ENCODE data around the gene PDHX. TPM values are rescaled to one million over a fixed set of nuclear protein-coding genes. Genes with fewer than 3 reads are reported as not detected.
A peak's percentile ranks its signal among the peaks of the same experiment; 100 is the strongest.

PDHX gene
- total RNA-seq, 2 experiments from 2014 or later = 31.4 to 37.1 TPM

DNA sequence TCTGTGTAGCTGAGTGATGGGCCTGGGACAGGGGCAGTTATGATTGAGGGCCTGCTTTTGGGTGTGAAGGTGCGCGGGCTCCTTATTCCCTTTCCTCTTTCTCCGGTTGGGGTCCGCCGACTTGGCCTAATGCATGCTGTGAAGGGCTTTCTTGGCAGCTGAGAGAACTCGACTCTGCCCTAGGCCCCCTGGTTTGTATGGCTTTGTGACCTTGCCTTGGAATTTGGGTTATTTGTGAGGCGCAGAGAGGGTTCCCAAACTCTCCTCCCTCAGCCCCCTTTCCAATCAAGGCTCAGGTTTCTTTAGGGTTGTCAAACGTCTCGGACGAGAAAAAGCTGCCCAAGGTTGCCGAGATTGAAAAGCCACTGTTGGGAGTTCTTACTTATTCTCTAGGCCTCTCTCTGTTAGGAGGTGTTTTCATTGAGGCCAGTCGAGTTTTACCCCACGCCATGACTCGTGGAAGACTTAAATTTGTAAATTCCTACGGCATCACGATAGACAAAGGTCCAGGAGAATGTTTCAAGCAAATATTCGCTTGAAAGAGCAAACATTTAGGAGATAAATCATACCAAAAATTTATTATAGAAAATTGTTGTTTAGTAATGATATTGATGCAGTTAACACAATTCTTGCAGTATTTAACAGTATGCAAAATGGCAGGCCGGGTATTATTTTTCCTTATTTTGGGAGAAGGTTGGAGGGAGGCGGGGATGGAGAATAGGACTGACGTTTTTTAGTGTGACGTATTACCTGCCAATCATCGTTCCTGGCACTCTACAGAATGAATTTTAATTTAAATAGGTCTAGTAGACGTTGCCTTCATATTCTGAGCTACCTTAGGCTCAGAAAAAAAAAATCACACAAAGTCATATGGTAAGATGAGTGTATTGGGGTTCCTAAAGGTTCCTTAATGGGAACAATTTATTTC, 689 bp downstream of the PDHX start:
- no peak for ATAC-seq (ENCODE audit: low read depth)
- peaks cover 4% of the 10 kb centered on the region for H3K9me3 Mint-ChIP-seq
- peak overlapping the region; percentile 94 for H3K4me3 Mint-ChIP-seq
- peaks cover 16% of the 10 kb centered on the region for H3K36me3 Mint-ChIP-seq
- POLR2A ChIA-PET = interaction anchor here (0.6 to 1.1 kb wide), 2 partner anchors 8 to 11 kb away, joined by 3 to 4 read pairs; no protein-coding TSS in a partner anchor
- DNase-seq = no peak
- no peaks in the 10 kb centered on the region for H3K27me3 Mint-ChIP-seq
- peak overlapping the region; percentile 92 for H3K27ac Mint-ChIP-seq
- peaks cover 23% of the 10 kb centered on the region for H3K4me1 Mint-ChIP-seq

DNA sequence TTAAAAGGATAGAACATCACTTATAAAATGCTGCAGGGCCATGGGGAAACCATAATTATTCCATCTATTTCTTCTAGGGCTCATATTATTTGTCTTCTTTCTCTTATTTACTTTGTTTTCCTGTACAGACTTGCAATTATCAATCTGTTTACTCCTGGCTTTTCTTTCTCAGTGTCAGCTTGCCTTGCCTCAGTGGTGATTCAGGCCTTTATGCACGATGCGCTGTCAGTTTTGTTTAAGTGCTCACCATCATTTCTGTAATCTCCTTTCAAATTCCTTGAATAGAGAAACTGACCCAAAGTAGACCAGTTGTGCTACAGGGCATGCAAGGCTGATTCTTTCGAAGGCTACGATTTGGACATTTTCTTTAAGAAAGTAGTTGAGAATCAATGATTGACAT, 4.7 kb downstream of the PDHX start:
- H3K9me3 Mint-ChIP-seq = no peaks in the 10 kb centered on the region
- peaks cover 15% of the 10 kb centered on the region for H3K4me1 Mint-ChIP-seq
- ATAC-seq (ENCODE audit: low read depth) (no peak), DNase-seq (no peak)
- H3K4me3 Mint-ChIP-seq = no peak overlapping the region
- H3K27me3 Mint-ChIP-seq = no peaks in the 10 kb centered on the region
- H3K27ac Mint-ChIP-seq = no peak overlapping the region
- H3K36me3 Mint-ChIP-seq = peaks cover 2% of the 10 kb centered on the region
- POLR2A ChIA-PET = no interaction called here

DNA sequence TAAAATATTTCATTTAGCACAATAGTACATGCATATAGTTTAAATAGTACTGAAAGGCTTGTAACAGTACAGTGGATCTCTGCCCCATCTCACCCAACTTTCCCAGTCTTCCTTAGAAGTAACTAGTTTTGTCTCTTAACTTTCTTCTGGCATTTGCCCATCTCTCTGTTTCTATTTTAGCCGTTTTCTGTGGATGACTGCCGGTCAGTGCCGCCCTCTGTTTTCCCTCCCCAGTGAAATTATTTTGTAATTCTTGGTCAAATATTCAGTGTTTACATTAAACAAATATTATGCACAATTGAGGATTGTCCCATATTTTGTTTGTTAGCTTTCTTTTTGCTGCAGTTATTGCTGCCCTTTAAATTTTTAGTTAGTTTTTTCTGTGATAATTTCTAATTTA, 8.3 kb downstream of the PDHX start:
- Mint-ChIP-seq H3K27ac (no peak overlapping the region), H3K4me1 (peaks cover 10% of the 10 kb centered on the region), H3K4me3 (no peak overlapping the region), H3K36me3 (peaks cover 2% of the 10 kb centered on the region), H3K27me3 (no peaks in the 10 kb centered on the region), H3K9me3 (no peaks in the 10 kb centered on the region)
- ATAC-seq (ENCODE audit: low read depth) (no peak), DNase-seq (no peak)
- POLR2A ChIA-PET = no interaction called here

DNA sequence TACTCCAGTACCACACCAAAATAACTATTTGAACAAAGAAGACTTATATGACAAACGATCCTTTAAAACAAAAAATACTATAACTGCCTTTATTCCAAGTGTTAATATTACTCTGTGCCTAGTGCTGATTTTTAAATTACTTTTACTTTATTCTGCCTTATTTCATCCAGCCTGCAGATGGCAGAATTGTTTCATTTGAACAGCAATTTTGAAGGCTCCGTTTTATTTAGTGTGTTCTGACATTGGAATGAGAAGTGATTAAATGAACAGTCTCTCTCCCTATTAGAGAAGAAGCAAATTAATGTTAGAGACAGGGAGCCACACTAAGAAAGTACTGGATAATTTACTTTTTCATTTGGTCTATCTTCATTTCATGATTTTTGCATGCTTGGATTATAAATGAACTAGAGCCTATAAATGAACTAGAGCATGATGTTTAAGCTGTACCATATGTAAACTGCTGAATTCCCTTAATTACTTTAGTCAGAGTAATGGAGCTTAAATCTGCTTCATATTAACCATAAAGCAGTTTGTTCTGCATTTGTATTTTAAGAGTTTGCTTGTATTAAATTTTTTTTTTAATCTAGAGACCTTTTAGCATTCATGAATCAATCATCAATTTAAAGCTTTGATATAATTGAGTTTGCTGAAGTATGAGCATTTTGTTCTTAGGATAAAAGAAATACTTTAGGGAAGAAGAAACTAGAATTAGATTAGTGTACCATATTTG, 9.8 kb downstream of the PDHX start:
- ATAC-seq (ENCODE audit: low read depth) (peak; percentile 36), DNase-seq (no peak)
- peaks cover 14% of the 10 kb centered on the region for H3K4me1 Mint-ChIP-seq

DNA sequence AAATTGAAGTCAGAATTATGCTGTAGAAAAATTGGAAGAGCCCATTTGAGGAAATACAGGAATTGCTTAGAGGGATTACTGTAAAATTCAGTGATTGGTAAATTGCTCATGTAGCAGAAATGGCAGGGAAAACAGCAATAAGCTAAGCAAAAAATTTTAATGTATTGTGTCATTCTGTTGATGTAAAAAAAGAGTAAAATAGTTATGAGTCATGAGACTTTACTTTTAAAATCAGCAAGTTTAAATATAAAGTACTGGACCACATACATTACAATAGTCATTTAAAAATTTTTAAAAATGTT, 10.4 kb downstream of the PDHX start:
- peaks cover 14% of the 10 kb centered on the region for H3K4me1 Mint-ChIP-seq
- H3K4me3 Mint-ChIP-seq = no peak overlapping the region
- POLR2A ChIA-PET = interaction anchor here (0.7 to 1.0 kb wide), 2 partner anchors 11 to 236 kb away, joined by 3 read pairs; partner anchors contain the start of genes APIP and PDHX
- H3K9me3 Mint-ChIP-seq = no peaks in the 10 kb centered on the region
- H3K27ac Mint-ChIP-seq = no peak overlapping the region
- peaks cover 3% of the 10 kb centered on the region for H3K36me3 Mint-ChIP-seq
- ATAC-seq (ENCODE audit: low read depth) (no peak), DNase-seq (no peak)
- no peaks in the 10 kb centered on the region for H3K27me3 Mint-ChIP-seq

More for the DNA sequence above, 9.8 kb downstream of the PDHX start:
- Mint-ChIP-seq H3K27me3 (no peaks in the 10 kb centered on the region), H3K4me3 (no peak overlapping the region), H3K27ac (no peak overlapping the region), H3K9me3 (no peaks in the 10 kb centered on the region), H3K36me3 (no peaks in the 10 kb centered on the region)
- POLR2A ChIA-PET = interaction anchor here (0.7 to 1.0 kb wide), 2 partner anchors 10 to 236 kb away, joined by 3 read pairs; partner anchors contain the start of genes APIP and PDHX

DNA sequence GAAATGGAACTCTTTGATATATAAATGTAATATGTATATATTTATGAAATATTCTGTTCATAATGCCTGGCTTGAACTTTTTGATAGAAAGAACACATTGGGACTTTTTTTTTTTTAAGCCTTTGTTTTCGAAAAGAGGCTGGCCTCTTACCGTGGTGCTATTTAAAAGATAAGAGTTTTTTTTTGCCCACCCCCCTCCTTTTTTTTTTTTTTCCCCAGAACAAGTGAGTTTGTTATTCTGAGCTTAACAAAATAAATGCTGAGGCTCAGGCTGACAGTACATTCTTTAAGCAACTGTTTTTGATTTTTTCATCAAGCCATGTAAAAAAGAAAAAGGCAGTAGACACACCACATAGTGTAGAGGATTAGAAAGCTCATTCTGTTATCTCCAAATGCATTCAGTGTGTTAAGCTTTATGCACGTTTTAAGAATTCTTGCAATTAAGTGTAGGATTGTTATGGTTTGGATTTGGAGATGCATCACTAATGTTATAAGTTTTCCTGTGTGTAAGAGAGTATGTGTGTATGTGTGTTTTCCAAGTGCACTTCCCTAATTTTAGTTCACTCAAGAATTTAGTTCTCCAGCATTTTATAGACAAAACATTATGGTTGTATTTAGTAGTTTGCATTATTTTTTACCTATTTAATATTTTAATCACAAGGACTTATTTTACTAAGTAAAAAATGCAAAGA, 12.0 kb downstream of the PDHX start:
- Mint-ChIP-seq H3K27ac (no peak overlapping the region), H3K27me3 (no peaks in the 10 kb centered on the region), H3K4me1 (peaks cover 14% of the 10 kb centered on the region), H3K4me3 (no peak overlapping the region), H3K36me3 (peaks cover 9% of the 10 kb centered on the region), H3K9me3 (no peaks in the 10 kb centered on the region)
- POLR2A ChIA-PET = interaction anchor here (1.5 kb wide), 1 partner anchor 12 kb away, joined by 4 read pairs; the partner anchor contains the start of genes APIP and PDHX
- no peak for DNase-seq
- ATAC-seq (ENCODE audit: low read depth) = no peak

DNA sequence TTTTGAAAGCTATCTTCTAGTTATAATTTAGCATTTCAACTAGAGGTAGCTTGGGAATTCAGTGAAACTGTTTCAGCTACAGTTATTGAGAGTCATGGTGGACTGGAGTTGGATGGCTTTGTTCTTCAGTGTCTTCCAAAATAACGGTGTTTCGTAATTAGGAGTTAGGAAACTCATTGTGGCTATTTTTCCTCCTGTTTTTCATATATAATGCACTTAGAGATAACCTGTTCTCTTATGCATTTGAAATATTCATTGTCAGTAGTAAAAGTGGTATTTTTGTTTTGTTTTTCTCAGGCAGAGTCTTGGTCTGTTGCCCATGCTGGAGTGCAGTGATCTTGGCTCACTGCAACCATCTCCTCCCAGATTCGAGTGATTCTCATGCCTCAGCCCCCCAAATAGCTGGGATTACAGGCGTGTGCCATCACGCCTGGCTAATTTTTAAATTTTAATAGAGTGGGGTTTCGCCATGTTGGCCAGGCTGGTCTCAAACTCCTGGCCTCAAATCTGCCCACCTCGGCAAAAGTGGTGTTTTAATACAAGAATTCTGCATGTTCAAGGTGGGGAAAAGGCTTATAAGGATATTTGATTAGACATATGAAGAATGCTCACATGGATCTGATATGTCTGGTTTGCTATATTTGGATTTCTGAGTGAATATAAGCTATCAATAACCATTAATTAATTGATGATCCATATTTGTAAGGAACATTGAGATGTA, 12.7 kb downstream of the PDHX start:
- no peaks in the 10 kb centered on the region for H3K27me3 Mint-ChIP-seq
- peaks cover 12% of the 10 kb centered on the region for H3K4me1 Mint-ChIP-seq
- POLR2A ChIA-PET = interaction anchor here (1.5 kb wide), 1 partner anchor 13 kb away, joined by 4 read pairs; the partner anchor contains the start of genes APIP and PDHX
- DNase-seq (no peak), ATAC-seq (ENCODE audit: low read depth) (no peak)
- H3K9me3 Mint-ChIP-seq = no peaks in the 10 kb centered on the region
- H3K4me3 Mint-ChIP-seq = no peak overlapping the region
- no peak overlapping the region for H3K27ac Mint-ChIP-seq
- peaks cover 9% of the 10 kb centered on the region for H3K36me3 Mint-ChIP-seq

DNA sequence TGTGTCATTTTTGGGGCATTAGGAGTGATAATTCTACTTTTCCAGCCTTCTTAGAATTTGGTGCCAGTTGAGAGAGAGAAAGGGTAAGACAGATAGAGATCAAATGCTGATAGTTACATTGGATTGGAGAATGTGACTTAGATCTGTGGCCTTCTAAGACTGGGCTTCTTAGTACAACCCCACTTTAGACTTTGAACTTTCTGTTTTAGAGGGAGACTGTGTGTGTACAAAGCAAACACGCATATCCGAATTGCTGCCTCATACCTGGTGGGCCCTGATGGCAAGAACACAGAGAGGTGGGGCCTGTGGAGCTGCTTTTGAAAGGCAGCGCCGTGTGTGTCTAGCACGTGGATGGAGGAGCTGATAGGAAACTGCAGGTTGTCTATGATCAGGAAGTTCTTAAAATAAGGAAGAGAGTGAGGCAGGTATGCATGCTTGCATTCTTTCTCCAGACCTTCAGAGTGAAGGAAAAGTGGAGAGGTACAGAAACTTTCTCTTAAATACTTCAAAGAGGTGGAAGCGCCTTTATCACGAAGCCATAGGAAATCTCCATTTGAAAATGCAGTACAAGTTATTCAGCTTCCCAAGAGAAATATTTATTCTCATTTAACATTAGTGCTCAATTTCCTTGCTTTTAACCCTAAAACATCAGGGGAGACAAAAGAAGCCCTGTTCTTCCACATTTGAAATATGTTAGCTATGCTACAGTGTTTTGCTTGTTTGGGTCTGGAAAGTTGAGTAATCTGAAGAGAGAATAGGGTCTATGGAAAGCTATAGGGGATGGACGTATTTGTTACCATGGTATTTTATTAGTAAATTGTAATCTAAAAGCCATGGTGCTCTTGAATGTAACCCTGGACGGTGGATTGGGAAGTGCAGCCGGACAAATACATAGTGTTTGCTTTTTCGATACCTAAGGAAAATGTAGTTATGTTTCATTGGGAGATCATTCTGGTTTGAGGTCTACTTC, 13.7 kb downstream of the PDHX start:
- DNase-seq (no peak), ATAC-seq (ENCODE audit: low read depth) (no peak)
- Mint-ChIP-seq H3K27ac (no peak overlapping the region), H3K36me3 (peaks cover 11% of the 10 kb centered on the region), H3K4me3 (no peak overlapping the region), H3K9me3 (no peaks in the 10 kb centered on the region), H3K4me1 (peaks cover 12% of the 10 kb centered on the region), H3K27me3 (no peaks in the 10 kb centered on the region)
- POLR2A ChIA-PET = no interaction called here

DNA sequence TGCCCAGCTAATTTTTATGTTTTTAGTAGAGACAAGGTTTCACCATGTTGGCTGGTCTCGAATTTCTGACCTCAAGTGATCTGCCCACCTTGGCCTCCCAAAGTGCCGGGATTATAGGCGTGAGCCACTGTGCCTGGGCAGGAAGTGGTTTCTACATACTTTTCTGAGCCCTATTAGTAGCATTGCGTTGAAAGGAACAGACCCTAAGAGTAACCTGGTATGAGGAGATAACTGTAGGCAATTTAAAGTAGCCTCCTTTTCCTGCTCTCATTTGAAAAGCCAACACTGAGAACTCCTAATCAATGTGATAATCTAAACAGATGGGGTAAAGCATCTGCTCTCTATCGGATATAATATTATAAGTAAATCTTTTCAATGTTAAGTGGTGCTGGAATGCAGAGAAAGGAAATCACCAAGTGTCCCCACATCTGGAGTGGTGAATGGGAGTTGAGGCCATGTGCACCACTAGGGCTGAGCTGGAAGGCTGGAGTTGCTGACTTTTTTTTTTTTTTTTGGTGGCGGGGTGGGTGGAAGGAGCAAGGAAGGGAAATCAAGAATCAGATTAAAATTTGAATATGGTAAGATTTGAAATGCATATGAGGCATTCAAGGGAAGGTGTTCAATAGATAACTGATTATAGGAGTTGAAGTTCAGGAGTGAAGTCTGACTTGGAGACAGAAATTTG, 20.7 kb downstream of the PDHX start:
- Mint-ChIP-seq H3K27me3 (no peaks in the 10 kb centered on the region), H3K4me1 (peaks cover 14% of the 10 kb centered on the region), H3K36me3 (peaks cover 25% of the 10 kb centered on the region), H3K4me3 (no peak overlapping the region), H3K27ac (no peak overlapping the region), H3K9me3 (no peaks in the 10 kb centered on the region)
- DNase-seq (no peak), ATAC-seq (ENCODE audit: low read depth) (no peak)
- POLR2A ChIA-PET = no interaction called here

DNA sequence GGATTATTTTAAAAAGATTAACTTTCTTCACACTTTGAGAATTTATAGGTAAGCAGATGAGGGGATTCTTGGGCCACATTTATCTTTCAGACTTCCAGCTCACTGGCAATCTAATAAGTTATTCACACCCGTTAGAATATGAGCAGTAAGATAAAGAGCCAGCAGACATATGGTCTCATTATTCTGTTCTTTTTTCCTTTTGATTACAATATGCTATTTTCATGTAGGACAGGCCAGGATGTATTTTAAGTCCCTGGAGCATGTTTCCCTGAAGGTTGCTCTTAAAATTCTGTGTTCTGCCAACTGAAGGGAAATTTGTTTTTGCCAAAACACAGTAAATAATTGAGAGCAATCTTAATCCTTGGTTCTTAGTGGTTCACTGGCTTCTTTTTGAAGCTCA, 22.2 kb downstream of the PDHX start:
- Mint-ChIP-seq H3K36me3 (peaks cover 21% of the 10 kb centered on the region), H3K27ac (no peak overlapping the region), H3K4me3 (no peak overlapping the region), H3K9me3 (no peaks in the 10 kb centered on the region), H3K27me3 (no peaks in the 10 kb centered on the region), H3K4me1 (peaks cover 15% of the 10 kb centered on the region)
- POLR2A ChIA-PET = no interaction called here
- no peak for DNase-seq
- no peak for ATAC-seq (ENCODE audit: low read depth)

DNA sequence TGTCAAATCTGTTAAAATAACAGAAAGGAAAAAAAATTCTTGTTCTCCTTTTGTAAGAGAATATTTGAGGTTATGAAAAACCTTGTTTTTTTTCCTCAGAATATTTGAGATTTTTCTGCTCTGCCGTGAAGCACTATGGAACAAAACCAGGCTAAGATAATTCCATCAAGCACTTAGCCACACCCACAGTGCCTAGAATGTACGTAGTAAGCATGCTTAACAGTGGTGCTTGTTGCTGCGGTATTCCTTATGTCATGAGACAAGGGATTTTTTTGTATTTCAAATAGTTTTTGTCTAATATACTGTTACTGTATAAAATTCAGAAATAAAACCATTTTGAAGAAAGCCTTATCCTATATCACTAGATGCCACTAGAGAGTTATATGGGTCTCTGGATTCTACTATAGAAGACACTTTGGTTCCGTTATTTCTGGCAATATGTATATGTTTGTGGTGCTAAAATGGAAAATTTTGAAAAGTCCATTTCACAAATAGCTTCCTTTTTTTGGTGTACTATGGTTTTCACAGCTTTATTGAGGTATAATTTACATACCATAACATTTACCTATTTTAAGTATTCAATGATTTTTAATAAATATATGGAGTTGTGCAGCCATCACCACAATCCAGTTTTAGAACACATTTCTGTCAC, 23.7 kb downstream of the PDHX start:
- Mint-ChIP-seq H3K9me3 (peaks cover 2% of the 10 kb centered on the region), H3K36me3 (peaks cover 25% of the 10 kb centered on the region), H3K4me3 (no peak overlapping the region), H3K4me1 (peaks cover 16% of the 10 kb centered on the region), H3K27ac (no peak overlapping the region), H3K27me3 (no peaks in the 10 kb centered on the region)
- DNase-seq (no peak), ATAC-seq (ENCODE audit: low read depth) (no peak)
- POLR2A ChIA-PET = no interaction called here
